ENCODE results near the gene AK5. TPM values are rescaled to one million over a fixed set of nuclear protein-coding genes. Genes with fewer than 3 reads are reported as not detected.

AK5 gene
- polyA plus RNA-seq, 1 donor (not counting 4 experiments of a cell fraction or from before 2014, with no cell fraction given) = 0.30 TPM

- TF ChIP-seq, protein P1, sequence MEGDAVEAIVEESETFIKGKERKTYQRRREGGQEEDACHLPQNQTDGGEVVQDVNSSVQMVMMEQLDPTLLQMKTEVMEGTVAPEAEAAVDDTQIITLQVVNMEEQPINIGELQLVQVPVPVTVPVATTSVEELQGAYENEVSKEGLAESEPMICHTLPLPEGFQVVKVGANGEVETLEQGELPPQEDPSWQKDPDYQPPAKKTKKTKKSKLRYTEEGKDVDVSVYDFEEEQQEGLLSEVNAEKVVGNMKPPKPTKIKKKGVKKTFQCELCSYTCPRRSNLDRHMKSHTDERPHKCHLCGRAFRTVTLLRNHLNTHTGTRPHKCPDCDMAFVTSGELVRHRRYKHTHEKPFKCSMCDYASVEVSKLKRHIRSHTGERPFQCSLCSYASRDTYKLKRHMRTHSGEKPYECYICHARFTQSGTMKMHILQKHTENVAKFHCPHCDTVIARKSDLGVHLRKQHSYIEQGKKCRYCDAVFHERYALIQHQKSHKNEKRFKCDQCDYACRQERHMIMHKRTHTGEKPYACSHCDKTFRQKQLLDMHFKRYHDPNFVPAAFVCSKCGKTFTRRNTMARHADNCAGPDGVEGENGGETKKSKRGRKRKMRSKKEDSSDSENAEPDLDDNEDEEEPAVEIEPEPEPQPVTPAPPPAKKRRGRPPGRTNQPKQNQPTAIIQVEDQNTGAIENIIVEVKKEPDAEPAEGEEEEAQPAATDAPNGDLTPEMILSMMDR (optimal IDR thresholded peaks at IDR 0.05 in 1 of 3, IDR thresholded peaks at IDR 0.05 in 1 of 3, conservative IDR thresholded peaks at IDR 0.05 in 1 of 3; ENCODE audit: extremely low read depth in 1 of 3, insufficient read depth in 2 of 3, low read length in 3 of 3) = no peak
- TF ChIP-seq EZH2 (IDR thresholded peaks at IDR 0.05; ENCODE audit: low read length) = peak; percentile 72
Observed at GRCh38 chr1:77282187-77282865, 507 bp downstream of the AK5 start.

GRCh38 chr1:77282866-77283539, 1.2 kb downstream of the AK5 start:
- H3K9ac ChIP-seq (ENCODE audit: control insufficient read depth, extremely low read depth, insufficient read depth, low read length) = no peak overlapping the region
- dilution Hi-C loops (cut with MboI; ENCODE audit: extremely low pct_ligation_motif_present, low sequenced_read_pairs) = no loop called here
- no peak for FAIRE-seq

More at GRCh38 chr1:77282187-77282865, 507 bp downstream of the AK5 start:
- FAIRE-seq (no peak), DNase-seq (ENCODE audit: low read depth, low spot score) (no peak)
- H3K27ac ChIP-seq (ENCODE audit: control insufficient read depth, insufficient read depth, low read length) = no peak overlapping the region
- no peaks in the 10 kb centered on the region for H3K9me3 ChIP-seq (ENCODE audit: control insufficient read depth, low read depth, low read length)
- H3K4me1 ChIP-seq (ENCODE audit: control insufficient read depth, extremely low read depth, insufficient read depth, low read length) = peaks cover 9% of the 10 kb centered on the region
- dilution Hi-C loops (cut with MboI; ENCODE audit: extremely low pct_ligation_motif_present, low sequenced_read_pairs) = no loop called here
- H3K9ac ChIP-seq (ENCODE audit: control insufficient read depth, extremely low read depth, insufficient read depth, low read length) = peak overlapping the region; percentile 8
- H3K27me3 ChIP-seq (ENCODE audit: control insufficient read depth, extremely low read depth, insufficient read depth, low read length) = peaks cover 36% of the 10 kb centered on the region
- H3K4me2 ChIP-seq (ENCODE audit: control insufficient read depth, extremely low read depth, insufficient read depth, low read depth, low read length) = peak overlapping the region; percentile 84
- no peaks in the 10 kb centered on the region for H4K20me1 ChIP-seq (ENCODE audit: control insufficient read depth, extremely low read depth, insufficient read depth, low read length)
- peak overlapping the region; percentile 73 for H2AFZ ChIP-seq (ENCODE audit: control insufficient read depth, low read length)
- H3K4me3 ChIP-seq (ENCODE audit: control insufficient read depth in 2 of 3, extremely low read depth in 1 of 3, insufficient read depth in 2 of 3, low read depth in 1 of 3, low read length in 3 of 3) = peak overlapping the region; percentile 43 to 61 (median 53)
- H3K9me1 ChIP-seq (ENCODE audit: control insufficient read depth, extremely low read depth, insufficient read depth, low read length) = no peaks in the 10 kb centered on the region
- no peaks in the 10 kb centered on the region for H3K79me2 ChIP-seq (ENCODE audit: control insufficient read depth, insufficient read depth, low read length)
- no peaks in the 10 kb centered on the region for H3K36me3 ChIP-seq (ENCODE audit: control insufficient read depth in 2 of 2, extremely low read depth in 1 of 2, insufficient read depth in 2 of 2, low read length in 2 of 2)

More at GRCh38 chr1:77282866-77283539, 1.2 kb downstream of the AK5 start:
- Histone ChIP-seq H3K27ac (ENCODE audit: control insufficient read depth, insufficient read depth, low read length) (no peak overlapping the region), H2AFZ (ENCODE audit: control insufficient read depth, low read length) (peak overlapping the region; percentile 73), H3K4me2 (ENCODE audit: control insufficient read depth, extremely low read depth, insufficient read depth, low read depth, low read length) (peak overlapping the region; percentile 84), H3K4me1 (ENCODE audit: control insufficient read depth, extremely low read depth, insufficient read depth, low read length) (peaks cover 9% of the 10 kb centered on the region), H3K9me3 (ENCODE audit: control insufficient read depth, low read depth, low read length) (no peaks in the 10 kb centered on the region), H3K4me3 (ENCODE audit: control insufficient read depth in 2 of 3, extremely low read depth in 1 of 3, insufficient read depth in 2 of 3, low read depth in 1 of 3, low read length in 3 of 3) (peak overlapping the region in 2 of 3 experiments; percentile 53 to 61), H3K36me3 (ENCODE audit: control insufficient read depth in 2 of 2, extremely low read depth in 1 of 2, insufficient read depth in 2 of 2, low read length in 2 of 2) (no peaks in the 10 kb centered on the region), H4K20me1 (ENCODE audit: control insufficient read depth, extremely low read depth, insufficient read depth, low read length) (no peaks in the 10 kb centered on the region), H3K27me3 (ENCODE audit: control insufficient read depth, extremely low read depth, insufficient read depth, low read length) (peaks cover 36% of the 10 kb centered on the region), H3K79me2 (ENCODE audit: control insufficient read depth, insufficient read depth, low read length) (no peaks in the 10 kb centered on the region), H3K9me1 (ENCODE audit: control insufficient read depth, extremely low read depth, insufficient read depth, low read length) (no peaks in the 10 kb centered on the region)
- no peak for DNase-seq (ENCODE audit: low read depth, low spot score)
- TF ChIP-seq, protein P1 (optimal IDR thresholded peaks at IDR 0.05 in 1 of 3, IDR thresholded peaks at IDR 0.05 in 1 of 3, conservative IDR thresholded peaks at IDR 0.05 in 1 of 3; ENCODE audit: extremely low read depth in 1 of 3, insufficient read depth in 2 of 3, low read length in 3 of 3) = no peak
- peak; percentile 67 for TF ChIP-seq EZH2 (IDR thresholded peaks at IDR 0.05; ENCODE audit: low read length)
